NAMALWA (cell line): ENCODE results near the gene CBY2.
"Not testable (repeated sequence)": the region's sequence is repeated elsewhere in the genome, so short reads cannot be mapped to it uniquely, and the experiment has no call there.

ENCODE experiments used
- DNase-seq: peaks from one replicate; pipeline ENCODE4 v3.0.0-alpha.2; 2015; ENCODE audit warnings: low spot score

CBY2 gene

DNA sequence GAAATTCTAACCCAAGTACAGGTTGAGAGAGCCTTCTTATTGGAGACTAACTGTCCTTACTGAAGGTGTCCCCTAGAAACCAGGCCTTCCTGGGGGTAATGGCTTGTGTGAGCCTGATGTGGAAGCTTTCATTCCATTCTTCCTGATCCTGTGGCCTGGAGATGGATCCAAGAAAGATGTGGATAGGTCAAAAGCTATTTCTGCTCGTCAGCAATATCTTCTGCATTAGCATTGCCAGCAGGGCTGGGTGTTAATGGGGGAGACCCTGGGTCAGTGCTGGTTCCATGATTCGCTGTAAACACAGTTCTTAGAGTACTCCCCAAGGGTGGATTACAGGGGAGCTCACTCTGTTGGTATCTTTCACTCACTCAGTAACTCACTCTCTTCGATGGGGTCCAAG lies 42.9 kb downstream of the CBY2 start:
- no peak for DNase-seq

DNA sequence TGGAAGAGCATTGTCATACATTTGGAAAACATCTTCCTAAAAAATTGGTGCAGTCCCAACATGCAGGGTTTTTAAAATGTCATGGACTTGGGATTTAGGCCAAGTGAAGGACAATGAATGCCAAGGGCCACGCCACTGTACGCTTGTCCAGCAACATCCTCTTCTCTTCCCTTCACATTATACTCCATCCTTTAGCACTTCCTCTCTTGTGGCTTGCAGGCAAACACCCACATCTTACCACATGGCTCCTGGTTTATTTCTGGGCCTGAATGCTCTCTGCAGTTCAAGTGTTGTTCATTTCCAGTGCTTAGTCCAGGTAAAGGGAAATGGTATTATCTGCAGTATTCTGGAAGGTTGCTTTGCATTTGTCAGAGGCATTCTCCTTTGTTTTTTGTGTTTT lies 45.0 kb downstream of the CBY2 start:
- no peak for DNase-seq

DNA sequence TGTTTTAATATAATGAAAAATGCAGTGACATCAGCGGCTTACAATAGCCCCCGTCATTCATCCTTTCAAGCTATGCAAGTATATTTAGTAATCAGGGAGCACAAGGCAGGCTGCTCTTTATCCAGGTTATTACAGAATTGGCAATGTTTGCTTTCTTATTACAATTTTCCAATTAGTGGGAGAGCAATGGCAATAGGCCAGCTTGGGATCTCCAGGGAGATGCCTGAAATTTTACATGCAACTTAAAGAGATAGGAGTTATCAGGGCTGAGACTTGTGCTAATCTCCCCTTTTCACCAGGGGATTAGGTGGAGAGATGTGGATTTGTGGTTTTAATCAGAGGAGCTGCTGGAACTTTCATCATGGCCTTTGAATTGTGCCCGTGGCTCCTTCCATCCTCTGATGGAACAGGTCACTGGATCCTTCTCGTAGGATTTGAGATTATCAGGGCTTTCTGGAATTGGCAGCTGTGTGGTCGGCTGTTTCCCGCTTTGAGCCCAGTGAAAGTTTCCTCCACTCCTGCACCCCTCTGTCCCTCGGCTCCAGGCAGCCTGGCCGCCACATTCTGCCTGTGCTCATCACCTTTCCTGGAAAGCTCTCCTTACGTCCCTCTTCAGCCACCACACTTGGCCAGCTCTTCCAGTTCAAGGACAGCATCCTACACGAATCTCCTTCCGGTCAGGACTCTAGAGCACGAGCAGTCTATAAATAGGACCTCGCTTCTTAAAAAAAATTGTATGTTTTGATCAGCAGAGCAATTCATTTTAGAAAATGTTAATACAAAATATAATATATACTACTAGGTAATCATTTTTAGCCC lies 47.0 kb downstream of the CBY2 start:
- DNase-seq, result no peak

DNA sequence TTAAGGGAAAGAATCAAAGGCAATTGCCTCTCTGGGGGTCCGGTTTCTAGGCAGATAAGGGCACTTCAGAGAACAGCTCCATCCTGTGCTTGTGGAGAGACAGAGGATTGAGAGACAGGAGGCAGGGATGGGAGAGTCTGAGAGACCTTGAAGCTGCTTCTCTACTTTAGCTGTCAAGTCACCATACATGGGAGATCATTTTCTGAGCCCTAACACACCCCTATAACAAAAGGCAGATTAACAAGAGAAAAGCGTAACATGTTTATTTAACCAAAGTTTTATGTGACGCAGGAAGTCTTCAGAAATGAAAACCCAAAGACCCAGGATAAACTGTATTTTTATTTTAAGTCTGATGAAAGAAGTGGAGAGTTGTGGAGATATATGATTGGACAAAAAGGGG lies 48.4 kb downstream of the CBY2 start:
- no peak for DNase-seq

DNA sequence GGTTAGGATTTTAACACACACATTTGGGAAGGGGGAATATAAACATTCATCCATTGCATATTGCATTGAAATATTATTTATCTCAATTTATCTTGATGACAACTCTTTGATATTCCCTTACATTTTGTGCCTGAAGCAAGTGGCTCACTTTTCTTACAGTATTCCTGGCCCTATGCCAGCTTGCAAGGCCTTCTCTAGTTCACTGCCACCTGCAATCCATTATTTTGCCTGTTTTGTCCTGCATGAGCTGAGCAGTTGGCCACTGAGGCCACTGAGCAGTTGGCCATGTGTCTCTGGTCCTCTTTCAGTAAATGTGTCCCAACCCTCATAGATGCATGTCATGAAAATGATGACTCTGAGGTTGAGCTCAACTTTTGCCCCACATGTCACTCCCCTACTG lies 49.8 kb downstream of the CBY2 start:
- no peak for DNase-seq

DNA sequence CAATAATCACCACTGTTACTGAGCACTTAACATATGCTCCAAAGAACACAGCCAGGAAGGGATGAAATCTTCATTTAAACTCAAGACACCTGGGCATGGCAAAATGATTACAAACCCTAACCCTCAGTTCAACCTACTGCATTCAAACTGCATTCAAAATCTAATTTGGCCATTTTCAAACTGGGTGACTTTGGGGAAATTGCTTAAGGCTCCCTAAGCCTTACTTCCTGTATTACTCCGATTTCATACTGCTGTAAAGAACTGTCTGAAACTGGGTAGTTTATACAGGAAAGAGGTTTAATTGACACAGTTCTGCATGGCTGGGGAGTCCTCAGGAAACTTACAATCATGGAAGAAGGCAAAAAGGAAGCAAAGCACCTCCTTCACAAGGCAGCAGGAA lies 50.4 kb downstream of the CBY2 start:
- DNase-seq, result no peak

DNA sequence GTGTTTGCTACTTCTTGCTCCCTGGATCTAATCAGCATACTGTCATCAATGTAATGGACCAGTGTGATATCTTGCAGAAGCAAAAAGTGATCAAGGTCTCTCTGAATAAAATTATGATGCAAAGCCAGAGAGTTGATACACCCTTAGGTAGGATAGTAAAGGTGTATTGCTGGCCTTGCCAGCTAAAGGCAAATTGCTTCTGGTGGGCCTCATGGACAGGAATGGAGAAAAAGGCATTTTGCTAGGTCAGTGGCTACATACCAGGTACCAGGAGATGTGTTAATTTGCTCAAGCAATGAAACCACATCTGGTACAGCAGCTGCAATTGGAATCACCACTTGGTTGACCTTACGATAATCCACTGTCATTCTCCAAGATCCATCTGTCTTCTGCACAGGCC lies 54.4 kb downstream of the CBY2 start:
- not testable (repeated sequence) for DNase-seq

DNA sequence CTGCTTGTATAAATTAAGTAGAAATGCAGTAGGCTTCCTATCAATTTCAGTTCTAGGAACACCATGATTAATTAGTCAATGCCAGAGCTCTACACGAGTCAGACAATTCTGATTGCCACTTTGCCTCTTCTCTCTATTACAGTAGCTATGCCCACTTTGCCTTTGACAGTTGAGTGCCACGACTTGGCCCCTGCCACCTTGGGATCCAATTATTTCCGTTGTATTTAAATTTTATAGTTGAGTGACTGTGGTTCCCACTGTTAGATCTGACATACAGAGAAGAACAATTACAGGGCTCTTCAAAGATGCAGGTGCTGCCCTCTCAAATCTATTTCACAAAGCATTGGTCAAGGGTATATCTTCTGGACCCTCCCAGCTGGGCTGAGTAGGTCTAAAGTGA lies 55.5 kb downstream of the CBY2 start:
- DNase-seq, result not testable (repeated sequence)

DNA sequence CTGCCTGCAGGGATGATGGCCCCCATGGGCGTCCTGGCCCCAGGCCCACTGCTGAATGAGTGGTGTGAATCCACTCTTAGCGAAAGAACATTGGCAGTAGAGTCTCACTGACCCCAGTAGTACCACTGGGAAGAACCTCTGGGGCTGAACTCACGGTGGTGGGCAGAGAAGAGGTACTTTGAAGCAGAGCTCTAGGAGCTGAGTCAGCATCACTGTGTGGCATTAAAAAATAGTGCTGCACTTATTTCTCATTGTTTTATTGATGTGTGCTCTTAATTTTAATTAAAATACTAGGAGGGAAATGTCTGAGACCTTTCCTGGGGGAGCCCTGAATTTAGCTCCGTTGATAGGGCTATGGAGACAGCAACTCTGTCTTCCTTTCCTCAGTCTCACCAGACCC lies 61.3 kb downstream of the CBY2 start:
- no peak for DNase-seq
